ENCODE measurements around the gene SNAPIN. TPM values are rescaled to one million over a fixed set of nuclear protein-coding genes. Genes with fewer than 3 reads are reported as not detected.
A peak's percentile ranks its signal among the peaks of the same experiment; 100 is the strongest.

SNAPIN gene
- total RNA-seq, 1 donor from 2014 or later, result 40.3 TPM

DNA sequence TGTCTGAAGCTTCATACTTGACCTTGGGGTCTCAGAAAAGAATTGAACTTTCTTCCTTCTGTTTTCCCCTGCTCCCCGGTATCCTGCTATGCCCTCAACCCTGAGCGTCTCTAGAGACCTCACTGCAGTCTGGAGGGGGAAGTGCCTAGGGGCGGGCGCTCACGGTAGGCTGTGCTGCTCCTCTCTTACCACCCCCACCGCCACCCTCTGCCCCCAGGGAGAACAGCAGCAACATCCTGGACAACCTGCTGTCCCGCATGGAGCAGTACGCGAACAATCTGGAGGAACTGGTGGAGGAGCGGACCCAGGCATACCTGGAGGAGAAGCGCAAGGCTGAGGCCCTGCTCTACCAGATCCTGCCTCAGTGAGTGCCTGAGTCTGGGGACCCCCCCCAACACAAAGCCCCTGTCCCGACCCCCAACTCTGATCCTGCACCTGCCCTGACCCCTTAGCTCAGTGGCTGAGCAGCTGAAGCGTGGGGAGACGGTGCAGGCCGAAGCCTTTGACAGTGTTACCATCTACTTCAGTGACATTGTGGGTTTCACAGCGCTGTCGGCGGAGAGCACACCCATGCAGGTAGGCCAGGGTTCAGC lies 30.3 kb downstream of the SNAPIN start:
- Mint-ChIP-seq H3K4me1 (ENCODE audit: unreplicated experiment) (peaks cover 21% of the 10 kb centered on the region), H3K27ac (no peak overlapping the region), H3K27me3 (peaks cover 15% of the 10 kb centered on the region), H3K9me3 (no peaks in the 10 kb centered on the region), H3K4me3 (no peak overlapping the region), H3K36me3 (no peaks in the 10 kb centered on the region)
- TF ChIP-seq, protein P1, sequence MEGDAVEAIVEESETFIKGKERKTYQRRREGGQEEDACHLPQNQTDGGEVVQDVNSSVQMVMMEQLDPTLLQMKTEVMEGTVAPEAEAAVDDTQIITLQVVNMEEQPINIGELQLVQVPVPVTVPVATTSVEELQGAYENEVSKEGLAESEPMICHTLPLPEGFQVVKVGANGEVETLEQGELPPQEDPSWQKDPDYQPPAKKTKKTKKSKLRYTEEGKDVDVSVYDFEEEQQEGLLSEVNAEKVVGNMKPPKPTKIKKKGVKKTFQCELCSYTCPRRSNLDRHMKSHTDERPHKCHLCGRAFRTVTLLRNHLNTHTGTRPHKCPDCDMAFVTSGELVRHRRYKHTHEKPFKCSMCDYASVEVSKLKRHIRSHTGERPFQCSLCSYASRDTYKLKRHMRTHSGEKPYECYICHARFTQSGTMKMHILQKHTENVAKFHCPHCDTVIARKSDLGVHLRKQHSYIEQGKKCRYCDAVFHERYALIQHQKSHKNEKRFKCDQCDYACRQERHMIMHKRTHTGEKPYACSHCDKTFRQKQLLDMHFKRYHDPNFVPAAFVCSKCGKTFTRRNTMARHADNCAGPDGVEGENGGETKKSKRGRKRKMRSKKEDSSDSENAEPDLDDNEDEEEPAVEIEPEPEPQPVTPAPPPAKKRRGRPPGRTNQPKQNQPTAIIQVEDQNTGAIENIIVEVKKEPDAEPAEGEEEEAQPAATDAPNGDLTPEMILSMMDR (conservative IDR thresholded peaks at IDR 0.05), result no peak
- DNase-seq (ENCODE audit: extremely low spot score, unreplicated experiment), result no peak

DNA sequence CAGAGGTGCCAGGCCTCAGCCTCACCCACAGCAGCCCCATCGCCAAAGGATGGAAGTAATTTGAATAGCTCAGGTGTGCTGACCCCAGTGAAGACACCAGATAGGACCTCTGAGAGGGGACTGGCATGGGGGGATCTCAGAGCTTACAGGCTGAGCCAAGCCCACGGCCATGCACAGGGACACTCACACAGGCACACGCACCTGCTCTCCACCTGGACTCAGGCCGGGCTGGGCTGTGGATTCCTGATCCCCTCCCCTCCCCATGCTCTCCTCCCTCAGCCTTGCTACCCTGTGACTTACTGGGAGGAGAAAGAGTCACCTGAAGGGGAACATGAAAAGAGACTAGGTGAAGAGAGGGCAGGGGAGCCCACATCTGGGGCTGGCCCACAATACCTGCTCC lies 35.0 kb downstream of the SNAPIN start:
- TF ChIP-seq, protein P1 (conservative IDR thresholded peaks at IDR 0.05), result no peak
- Mint-ChIP-seq H3K27ac (no peak overlapping the region), H3K4me3 (no peak overlapping the region), H3K4me1 (ENCODE audit: unreplicated experiment) (peaks cover 19% of the 10 kb centered on the region), H3K36me3 (no peaks in the 10 kb centered on the region), H3K27me3 (peaks cover 3% of the 10 kb centered on the region), H3K9me3 (no peaks in the 10 kb centered on the region)
- no peak for DNase-seq (ENCODE audit: extremely low spot score, unreplicated experiment)

DNA sequence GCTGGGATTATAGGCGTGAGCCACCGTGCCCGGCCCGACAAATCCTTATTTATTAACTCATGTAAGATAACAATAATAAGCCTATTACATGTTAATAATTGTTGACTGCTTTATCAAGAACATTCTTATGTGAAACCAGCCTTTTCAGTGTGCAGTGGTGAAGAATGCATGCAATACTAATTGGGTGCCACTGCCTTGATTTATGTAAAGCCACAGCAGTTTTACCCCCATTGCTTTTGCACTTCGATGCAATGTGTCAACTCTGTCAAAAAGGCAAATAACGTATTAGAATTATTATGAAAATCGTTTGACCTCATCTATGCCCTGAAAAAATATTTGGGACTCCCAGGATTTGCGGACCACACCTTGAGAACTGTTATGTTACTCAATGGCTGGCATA lies 38.2 kb downstream of the SNAPIN start:
- no peak for DNase-seq (ENCODE audit: extremely low spot score, unreplicated experiment)
- H3K36me3 Mint-ChIP-seq, result no peaks in the 10 kb centered on the region
- peak overlapping the region; percentile 55 for H3K27ac Mint-ChIP-seq
- H3K4me3 Mint-ChIP-seq, result no peak overlapping the region
- TF ChIP-seq, protein P1 (conservative IDR thresholded peaks at IDR 0.05), result no peak
- H3K4me1 Mint-ChIP-seq (ENCODE audit: unreplicated experiment), result peaks cover 17% of the 10 kb centered on the region
- no peaks in the 10 kb centered on the region for H3K9me3 Mint-ChIP-seq
- H3K27me3 Mint-ChIP-seq, result no peaks in the 10 kb centered on the region

DNA sequence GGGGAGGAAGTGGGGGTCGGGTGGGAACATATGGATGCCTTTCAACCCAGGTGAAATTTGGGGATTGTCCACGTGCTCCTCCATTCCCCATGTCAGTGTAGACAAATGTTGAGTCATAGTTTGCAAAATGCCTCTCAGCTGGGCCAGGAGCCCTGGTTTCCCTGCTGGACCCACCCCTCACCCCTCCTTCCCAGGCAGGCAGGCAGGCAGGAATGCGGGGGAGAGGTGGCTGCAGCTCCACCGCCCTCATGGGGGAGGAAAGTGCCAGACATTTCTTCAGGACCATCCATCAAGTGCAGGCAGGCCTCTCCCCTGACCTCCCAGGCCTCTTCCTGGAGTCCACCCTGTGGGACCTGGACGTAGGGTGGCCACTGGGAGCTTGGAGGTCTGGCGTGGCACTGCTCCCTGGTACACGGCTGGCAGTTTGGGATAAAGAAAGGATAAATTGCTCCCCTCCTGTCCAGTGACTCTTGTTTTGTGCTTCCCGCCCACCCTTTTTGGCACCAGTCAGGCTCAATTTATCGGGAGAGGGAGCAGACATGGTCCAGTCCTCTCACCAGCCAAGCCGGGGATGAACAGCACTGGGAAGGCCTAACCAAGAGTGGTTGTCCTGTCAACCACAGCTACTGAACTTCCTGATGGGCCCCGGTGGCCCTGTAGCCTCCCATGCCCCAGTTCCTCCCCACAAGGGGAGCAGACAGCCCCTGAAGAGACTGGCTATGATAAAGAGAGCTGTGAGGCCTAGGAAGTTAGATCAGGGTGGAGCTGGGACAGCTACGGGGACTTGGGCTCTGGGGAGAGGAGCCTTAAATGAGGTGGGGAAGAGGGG lies 38.9 kb downstream of the SNAPIN start:
- H3K9me3 Mint-ChIP-seq, result no peaks in the 10 kb centered on the region
- H3K27me3 Mint-ChIP-seq, result no peaks in the 10 kb centered on the region
- peak overlapping the region; percentile 46 for H3K4me3 Mint-ChIP-seq

DNA sequence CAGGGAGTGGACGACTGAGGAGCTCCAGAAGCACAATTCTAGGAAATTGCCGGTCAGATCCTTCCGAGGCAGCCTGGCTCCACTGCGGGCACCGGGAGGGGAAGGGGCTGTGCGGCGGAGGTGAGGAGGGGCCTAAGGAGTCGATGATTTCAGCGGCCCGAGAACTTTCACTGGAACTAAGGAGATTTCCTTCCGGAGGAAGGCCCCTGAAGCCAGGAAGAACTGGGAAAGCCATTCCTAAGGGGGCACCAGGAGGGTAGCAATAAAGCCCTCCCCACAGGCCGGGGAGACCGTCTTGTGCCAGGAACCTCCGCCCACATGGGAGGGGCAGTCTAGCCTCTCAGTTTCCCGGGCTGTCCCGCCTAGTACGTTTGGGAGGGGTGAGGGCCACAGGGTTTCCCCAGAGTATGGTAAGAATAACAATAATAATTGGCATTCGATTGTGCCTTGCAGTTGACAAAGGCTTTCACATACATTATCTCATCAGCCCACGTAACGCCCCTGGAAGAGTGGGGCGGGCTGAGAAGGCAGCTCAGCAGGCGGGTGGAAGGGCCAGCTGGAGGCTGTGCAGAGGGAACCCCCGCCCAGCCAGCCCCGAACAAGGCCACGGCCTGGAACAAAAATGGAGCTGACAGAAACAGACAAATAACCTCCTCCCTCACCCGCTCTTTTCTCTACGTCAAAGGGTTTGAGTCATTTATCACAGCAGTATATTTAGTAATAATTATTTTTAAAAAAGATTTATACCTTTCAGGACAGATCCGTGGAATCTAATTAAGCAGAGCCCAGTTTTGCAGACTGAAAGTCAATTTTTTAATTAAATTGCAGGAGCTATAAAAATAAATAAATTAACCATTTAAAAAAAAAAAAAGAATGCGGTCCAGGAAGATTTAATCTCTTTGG lies 39.8 kb downstream of the SNAPIN start:
- H3K27ac Mint-ChIP-seq, result peak overlapping the region; percentile 55
- TF ChIP-seq, protein P1 (conservative IDR thresholded peaks at IDR 0.05), result no peak
- H3K36me3 Mint-ChIP-seq, result no peaks in the 10 kb centered on the region
- H3K4me3 Mint-ChIP-seq, result peak overlapping the region; percentile 46
- H3K27me3 Mint-ChIP-seq, result no peaks in the 10 kb centered on the region
- no peaks in the 10 kb centered on the region for H3K9me3 Mint-ChIP-seq
- H3K4me1 Mint-ChIP-seq (ENCODE audit: unreplicated experiment), result peaks cover 13% of the 10 kb centered on the region
- no peak for DNase-seq (ENCODE audit: extremely low spot score, unreplicated experiment)

More for the DNA sequence above, 38.9 kb downstream of the SNAPIN start:
- Mint-ChIP-seq H3K27ac (peak overlapping the region; percentile 55), H3K36me3 (no peaks in the 10 kb centered on the region), H3K4me1 (ENCODE audit: unreplicated experiment) (peaks cover 13% of the 10 kb centered on the region)
- TF ChIP-seq, protein P1 (conservative IDR thresholded peaks at IDR 0.05), result no peak
- DNase-seq (ENCODE audit: extremely low spot score, unreplicated experiment), result no peak

Data from type B pancreatic cell (in vitro differentiated cells).